HUES6 (cell line): ENCODE results near the gene LENG1.

Experiments
- H3K27ac ChIP-seq: 2 replicates; pipeline ENCODE4 v1.7.0; 2013; ENCODE audit warnings: low read depth, mild to moderate bottlenecking, low read length, inconsistent platforms
- H3K27me3 ChIP-seq: 2 replicates; pipeline ENCODE4 v1.6.1; 2013; ENCODE audit warnings: low read length; ENCODE audit not compliant: control insufficient read depth, insufficient read depth
- H3K36me3 ChIP-seq: 2 replicates; pipeline ENCODE4 v1.6.1; 2013; ENCODE audit warnings: low read length; ENCODE audit not compliant: control insufficient read depth, insufficient read depth
- H3K4me1 ChIP-seq: 2 replicates; pipeline ENCODE4 v1.6.1; 2013; ENCODE audit warnings: low read length; ENCODE audit not compliant: control insufficient read depth, insufficient read depth
- H3K4me3 ChIP-seq: 2 replicates; pipeline ENCODE4 v1.5.1; 2013; ENCODE audit warnings: low read depth, low read length
- H3K9ac ChIP-seq: one replicate; pipeline ENCODE4 v1.6.1; 2013; ENCODE audit warnings: mild to moderate bottlenecking, low read length
- H3K9me3 ChIP-seq: 2 replicates; pipeline ENCODE4 v1.6.1; 2013; ENCODE audit warnings: low read depth, low read length; ENCODE audit not compliant: control insufficient read depth, insufficient read depth

The LENG1 gene

DNA sequence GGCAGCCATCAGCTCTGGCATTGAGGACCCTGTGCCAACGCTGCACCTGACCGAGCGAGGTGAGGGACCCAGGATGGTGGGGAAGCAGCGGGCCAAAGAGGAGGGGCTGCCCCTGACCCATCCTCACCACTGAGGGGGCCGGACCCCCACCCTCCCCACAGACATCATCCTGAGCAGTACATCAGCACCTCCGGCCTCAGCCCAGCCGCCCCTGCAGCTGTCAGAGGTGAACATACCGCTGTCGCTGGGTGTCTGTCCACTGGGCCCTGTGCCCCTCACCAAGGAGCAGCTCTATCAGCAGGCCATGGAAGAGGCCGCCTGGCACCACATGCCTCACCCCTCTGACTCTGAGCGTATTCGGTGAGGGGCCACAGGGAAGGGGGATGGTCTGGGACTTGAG lies 7.3 kb downstream of the LENG1 start:
- H3K4me3 ChIP-seq = no peak overlapping the region
- no peak overlapping the region for H3K27ac ChIP-seq
- no peaks in the 10 kb centered on the region for H3K9me3 ChIP-seq
- no peak overlapping the region for H3K9ac ChIP-seq
- H3K36me3 ChIP-seq = peaks cover 95% of the 10 kb centered on the region
- H3K27me3 ChIP-seq = no peaks in the 10 kb centered on the region
- no peaks in the 10 kb centered on the region for H3K4me1 ChIP-seq

DNA sequence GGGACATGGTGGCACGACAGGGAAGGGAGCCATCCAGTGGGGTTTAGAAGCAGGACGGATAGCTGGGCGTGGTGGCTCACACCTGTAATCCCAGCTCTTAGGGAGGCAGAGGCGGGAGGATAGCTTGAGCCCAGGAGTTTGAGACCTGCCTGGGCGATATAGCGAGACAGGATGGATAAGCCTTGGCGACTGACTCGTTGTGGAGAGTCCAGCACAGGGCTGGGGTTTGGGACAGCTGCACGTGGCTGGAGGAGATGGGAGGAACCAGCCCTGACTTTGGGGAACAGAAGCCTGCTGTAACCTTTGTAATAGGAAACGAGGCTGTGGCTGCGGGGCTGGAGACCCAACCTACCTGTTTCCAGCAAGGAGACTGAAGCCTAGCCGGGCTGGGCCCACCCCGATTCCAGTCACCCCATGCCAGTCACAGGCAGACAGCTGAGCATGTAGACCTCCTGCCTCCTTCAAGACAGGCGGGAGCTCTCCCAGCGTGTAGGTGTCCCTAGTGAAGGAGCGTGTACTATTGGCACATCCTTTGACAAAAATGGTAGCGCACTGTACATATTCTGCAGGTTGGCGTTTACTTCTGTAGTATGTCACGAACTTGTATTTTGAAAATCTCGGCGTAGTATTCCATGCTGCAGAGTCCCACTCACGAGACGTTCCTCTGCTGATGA lies 8.0 kb downstream of the LENG1 start:
- Histone ChIP-seq H3K27ac (no peak overlapping the region), H3K4me1 (no peaks in the 10 kb centered on the region), H3K27me3 (no peaks in the 10 kb centered on the region), H3K9me3 (no peaks in the 10 kb centered on the region), H3K36me3 (peaks cover 96% of the 10 kb centered on the region), H3K4me3 (no peak overlapping the region), H3K9ac (no peak overlapping the region)

DNA sequence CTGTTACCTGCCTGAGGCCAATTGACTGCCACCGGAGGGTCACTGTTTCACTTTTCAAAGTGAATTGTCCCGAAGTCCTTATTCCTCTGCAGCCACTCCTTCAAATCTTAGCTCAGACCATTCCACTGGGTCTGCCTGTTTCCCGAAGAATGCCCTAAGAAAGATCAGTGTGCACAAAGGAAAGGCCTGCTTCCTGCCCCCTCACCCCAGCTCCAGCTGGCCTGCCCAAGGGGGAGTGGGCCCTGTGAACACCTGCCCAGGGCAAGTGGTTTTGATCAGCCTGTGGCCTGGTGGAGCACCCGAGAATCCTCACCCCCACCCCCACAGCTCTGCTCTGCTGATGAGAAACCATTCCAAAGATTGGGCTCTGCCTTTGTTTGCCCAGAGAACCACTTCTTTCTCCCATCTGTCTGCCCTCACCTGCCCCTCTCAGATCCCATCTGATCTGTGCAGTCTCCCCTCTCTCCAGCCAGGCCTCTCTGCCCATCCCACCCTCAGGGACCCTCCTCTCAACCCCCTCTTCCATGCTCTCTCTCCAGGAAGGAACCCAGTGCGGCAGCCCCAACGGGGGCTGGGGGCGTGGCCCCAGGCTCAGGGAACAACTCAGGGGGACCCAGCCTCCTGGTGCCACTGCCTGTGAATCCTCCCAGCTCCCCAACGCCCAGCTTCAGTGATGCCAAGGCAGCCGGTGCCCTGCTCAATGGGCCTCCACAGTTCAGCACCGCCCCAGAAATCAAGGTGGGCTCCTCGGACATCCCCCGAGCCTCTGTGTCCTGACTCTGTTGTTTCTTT lies 10.3 kb downstream of the LENG1 start:
- no peaks in the 10 kb centered on the region for H3K4me1 ChIP-seq
- no peaks in the 10 kb centered on the region for H3K27me3 ChIP-seq
- H3K36me3 ChIP-seq = peaks cover 97% of the 10 kb centered on the region
- no peak overlapping the region for H3K9ac ChIP-seq
- H3K27ac ChIP-seq = no peak overlapping the region
- no peak overlapping the region for H3K4me3 ChIP-seq
- H3K9me3 ChIP-seq = no peaks in the 10 kb centered on the region

DNA sequence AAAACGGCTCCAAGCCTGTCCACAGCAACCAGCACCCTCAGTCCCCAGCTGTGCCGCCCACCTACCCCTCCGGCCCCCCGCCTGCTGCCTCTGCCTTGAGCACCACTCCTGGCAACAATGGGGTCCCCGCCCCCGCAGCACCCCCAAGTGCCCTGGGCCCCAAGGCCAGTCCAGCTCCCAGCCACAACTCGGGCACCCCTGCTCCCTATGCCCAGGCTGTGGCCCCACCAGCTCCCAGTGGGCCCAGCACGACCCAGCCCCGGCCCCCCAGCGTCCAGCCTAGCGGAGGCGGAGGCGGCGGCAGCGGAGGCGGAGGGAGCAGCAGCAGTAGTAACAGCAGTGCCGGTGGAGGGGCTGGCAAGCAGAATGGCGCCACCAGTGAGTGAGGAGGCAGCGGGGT lies 11.4 kb downstream of the LENG1 start:
- Histone ChIP-seq H3K4me3 (no peak overlapping the region), H3K36me3 (peaks cover 97% of the 10 kb centered on the region), H3K9ac (no peak overlapping the region), H3K27me3 (no peaks in the 10 kb centered on the region), H3K9me3 (no peaks in the 10 kb centered on the region), H3K27ac (no peak overlapping the region), H3K4me1 (no peaks in the 10 kb centered on the region)

DNA sequence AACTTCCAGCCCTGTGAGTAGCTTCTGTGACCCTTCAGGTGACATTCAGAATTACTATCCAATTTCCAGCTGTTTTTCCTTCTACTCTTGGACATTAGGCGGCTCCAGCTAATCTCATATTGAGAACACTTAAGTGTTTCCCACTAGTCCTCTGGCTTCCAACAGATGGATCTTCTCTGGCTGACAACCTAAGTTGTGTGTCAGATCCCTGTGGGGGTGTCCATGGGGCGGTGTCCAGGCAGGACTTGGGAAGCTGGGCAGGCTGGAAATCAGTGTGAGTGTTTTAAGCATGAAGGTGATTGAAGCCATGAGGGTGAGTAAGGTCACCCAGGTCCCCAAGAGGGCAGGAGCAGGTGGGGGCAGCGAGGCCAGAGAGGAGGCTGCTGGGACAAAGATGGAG lies 11.8 kb downstream of the LENG1 start:
- H3K27ac ChIP-seq = no peak overlapping the region
- no peak overlapping the region for H3K4me3 ChIP-seq
- H3K4me1 ChIP-seq = no peaks in the 10 kb centered on the region
- no peaks in the 10 kb centered on the region for H3K27me3 ChIP-seq
- peaks cover 97% of the 10 kb centered on the region for H3K36me3 ChIP-seq
- no peaks in the 10 kb centered on the region for H3K9me3 ChIP-seq
- no peak overlapping the region for H3K9ac ChIP-seq

DNA sequence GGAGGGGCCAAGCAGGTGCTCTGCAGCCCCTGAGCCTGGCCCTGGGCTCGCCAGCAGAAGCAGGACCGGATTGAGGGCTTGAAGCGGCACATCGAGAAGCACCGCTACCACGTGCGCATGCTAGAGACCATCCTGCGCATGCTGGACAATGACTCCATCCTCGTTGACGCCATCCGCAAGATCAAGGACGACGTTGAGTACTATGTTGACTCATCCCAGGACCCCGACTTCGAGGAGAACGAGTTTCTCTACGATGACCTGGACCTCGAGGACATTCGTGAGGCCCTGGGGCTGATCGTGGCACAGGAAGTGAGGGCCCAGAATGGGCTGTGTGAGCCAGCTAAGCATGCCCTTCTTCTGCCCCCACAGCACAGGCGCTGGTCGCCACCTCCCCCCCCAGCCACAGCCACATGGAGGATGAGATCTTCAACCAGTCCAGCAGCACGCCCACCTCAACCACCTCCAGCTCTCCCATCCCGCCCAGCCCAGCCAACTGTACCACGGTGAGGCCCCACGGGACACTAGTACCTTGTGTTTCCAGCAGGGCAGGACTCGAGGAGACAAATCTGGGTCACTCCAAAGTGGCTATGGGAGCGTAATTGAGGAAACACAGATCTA lies 13.9 kb downstream of the LENG1 start:
- no peaks in the 10 kb centered on the region for H3K9me3 ChIP-seq
- no peak overlapping the region for H3K4me3 ChIP-seq
- no peaks in the 10 kb centered on the region for H3K4me1 ChIP-seq
- H3K27ac ChIP-seq = no peak overlapping the region
- no peaks in the 10 kb centered on the region for H3K27me3 ChIP-seq
- H3K9ac ChIP-seq = no peak overlapping the region
- peaks cover 99% of the 10 kb centered on the region for H3K36me3 ChIP-seq

DNA sequence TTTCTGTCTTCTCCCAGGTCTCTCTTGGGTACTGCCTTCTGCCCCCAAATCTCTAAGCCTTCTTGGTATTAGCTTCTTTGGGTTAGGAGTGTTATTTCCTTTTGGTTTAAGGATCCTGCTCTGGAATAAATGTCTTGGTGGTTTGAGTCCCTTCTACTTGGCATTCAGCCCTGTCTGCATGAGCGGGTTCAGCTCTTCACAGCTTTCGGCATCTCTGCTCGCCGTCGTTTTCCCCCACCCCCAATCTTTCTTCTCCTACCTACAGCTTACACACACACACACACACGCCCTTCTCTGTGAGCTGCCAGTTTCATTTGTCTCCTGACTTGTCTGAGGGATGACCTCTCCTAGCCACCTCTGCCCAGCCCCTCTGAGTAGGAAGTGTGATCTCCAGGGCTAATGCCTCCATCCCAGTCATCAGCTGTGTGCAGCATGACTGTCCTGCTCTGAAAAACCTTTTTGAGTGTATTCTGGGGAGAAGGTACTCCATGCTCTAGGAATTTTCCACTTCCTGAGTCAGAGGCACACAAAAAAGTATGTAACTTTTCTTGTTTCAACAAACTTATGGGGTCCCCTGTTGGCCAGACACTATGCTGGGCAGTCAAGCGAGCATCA lies 17.2 kb downstream of the LENG1 start:
- no peak overlapping the region for H3K27ac ChIP-seq
- no peaks in the 10 kb centered on the region for H3K9me3 ChIP-seq
- H3K9ac ChIP-seq = no peak overlapping the region
- H3K27me3 ChIP-seq = no peaks in the 10 kb centered on the region
- H3K36me3 ChIP-seq = peaks cover 86% of the 10 kb centered on the region
- H3K4me1 ChIP-seq = peaks cover 4% of the 10 kb centered on the region; the same call in 1 of the 2 replicates
- H3K4me3 ChIP-seq = no peak overlapping the region

DNA sequence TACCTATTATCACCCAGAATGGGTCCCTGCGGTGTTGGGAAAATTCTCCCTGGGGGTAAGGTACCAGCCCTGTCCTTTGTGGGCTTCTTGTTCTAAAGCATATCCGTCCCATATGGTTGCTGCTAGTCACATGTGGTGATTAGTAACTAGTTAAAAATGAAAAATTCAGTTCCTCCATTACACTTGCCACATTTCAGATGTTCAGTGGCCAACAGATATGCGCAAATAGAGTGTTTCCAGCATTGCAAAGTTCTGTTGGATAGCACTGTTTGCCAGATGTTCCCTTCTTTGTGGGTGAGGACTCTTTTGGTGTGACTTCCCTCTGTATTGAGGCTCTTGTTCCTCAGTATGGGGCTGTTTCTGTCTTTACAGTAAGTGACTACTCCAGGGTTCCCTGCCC lies 18.2 kb downstream of the LENG1 start:
- Histone ChIP-seq H3K4me1 (peaks cover 4% of the 10 kb centered on the region; the same call in 1 of the 2 replicates), H3K36me3 (peaks cover 76% of the 10 kb centered on the region), H3K4me3 (no peak overlapping the region), H3K9ac (no peak overlapping the region), H3K27me3 (no peaks in the 10 kb centered on the region), H3K27ac (no peak overlapping the region), H3K9me3 (no peaks in the 10 kb centered on the region)

DNA sequence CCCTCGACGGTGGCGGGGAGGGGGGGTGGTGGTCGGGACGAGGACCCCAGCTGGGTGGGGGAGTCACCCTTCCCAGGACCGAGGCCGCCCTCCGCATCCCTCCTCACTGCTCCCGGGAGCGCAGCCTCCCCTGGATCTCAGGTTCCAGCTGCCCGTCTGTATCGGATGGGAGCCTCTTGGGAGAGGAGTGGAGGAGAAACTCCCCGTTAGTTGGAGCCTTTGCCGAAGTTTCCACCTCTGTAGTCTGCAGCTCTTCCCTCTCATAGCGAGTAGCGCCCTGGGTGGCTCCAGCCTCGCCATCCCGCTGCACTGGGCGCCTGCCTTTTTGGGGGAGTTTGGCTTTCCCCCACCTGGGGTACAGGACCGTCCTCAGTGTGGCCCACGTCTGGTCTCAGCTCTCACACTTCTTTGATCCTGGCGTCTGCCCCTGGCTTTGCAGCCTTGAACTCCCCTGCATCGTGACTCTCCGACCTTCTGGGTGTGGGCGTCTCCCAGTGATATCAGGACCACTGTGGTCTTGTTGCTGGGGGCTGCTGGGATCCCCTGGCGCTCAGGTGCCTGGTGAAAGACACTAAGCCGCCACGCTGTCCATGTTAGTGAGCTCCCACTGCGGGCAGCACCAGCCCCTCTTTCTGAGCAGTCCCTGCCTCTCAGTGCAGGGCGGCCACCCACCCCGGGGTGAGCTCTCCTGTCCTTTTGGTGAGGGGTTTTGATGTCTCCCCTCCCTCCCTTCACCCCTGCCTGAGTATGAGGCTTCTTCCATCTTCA lies 20.8 kb downstream of the LENG1 start:
- Histone ChIP-seq H3K36me3 (peaks cover 50% of the 10 kb centered on the region), H3K9ac (peak overlapping the region; percentile 93), H3K27ac (no peak overlapping the region; the same call in 1 of the 2 replicates), H3K27me3 (no peaks in the 10 kb centered on the region), H3K4me3 (peak overlapping the region; percentile 71), H3K4me1 (peaks cover 9% of the 10 kb centered on the region; the same call in 1 of the 2 replicates), H3K9me3 (no peaks in the 10 kb centered on the region)

DNA sequence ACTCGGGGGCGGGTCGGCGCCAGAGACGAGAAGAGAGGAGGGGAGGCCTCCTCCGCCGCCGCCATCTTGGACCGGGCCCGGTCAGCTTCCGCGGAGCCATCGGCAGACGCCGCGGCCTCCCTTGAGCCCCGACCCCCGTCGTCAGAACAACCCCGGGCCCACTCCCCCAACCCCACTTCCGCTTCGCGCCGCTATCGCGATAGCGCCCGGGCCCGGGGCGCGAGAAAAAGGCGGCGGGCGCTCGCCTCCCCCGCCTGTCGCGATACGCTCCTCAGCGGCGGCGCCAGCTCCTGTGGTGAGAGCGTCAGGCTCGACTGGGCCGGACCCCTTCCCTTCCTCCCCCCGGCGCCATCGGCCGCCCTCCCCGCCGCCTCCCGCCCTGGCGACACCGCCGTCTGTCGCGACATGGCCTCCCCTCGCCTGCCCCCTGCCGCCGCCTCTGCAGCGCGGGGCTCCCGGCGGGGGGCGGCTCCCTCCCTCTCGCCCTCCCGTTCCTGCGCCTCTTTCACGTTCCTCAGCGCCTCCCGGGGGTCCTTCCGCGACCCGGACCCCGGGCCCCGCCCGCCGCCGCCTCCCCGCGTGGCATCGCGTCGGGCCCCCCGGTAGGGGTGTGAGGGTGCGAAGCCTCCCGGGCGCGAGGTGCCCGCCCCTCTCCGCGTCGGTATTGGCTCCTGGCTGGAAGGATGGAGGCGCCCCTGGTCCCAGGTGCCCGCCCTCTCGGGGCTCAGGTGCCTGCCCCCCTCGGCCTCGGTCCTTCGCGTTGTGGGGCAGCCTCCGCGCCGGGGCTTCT lies 21.6 kb downstream of the LENG1 start, which contains the start of gene CNOT3:
TSS of gene CNOT3 (plus strand) at position 64 of the 790 bp plus-strand sequence. CDS start 5,217 bp downstream, outside the sequence.
- peak within 1 kb of the TSS; percentile 99 for H3K27ac ChIP-seq
- H3K36me3 ChIP-seq = peaks cover 46% of the 10 kb centered on the region
- no peaks in the 10 kb centered on the region for H3K27me3 ChIP-seq

More for the DNA sequence above, 21.6 kb downstream of the LENG1 start, which contains the start of gene CNOT3:
- H3K4me1 ChIP-seq = peaks cover 9% of the 10 kb centered on the region; the same call in 1 of the 2 replicates
- peak within 1 kb of the TSS; percentile 93 for H3K9ac ChIP-seq
- H3K4me3 ChIP-seq = peak within 1 kb of the TSS; percentile 71
- H3K9me3 ChIP-seq = no peaks in the 10 kb centered on the region
